Measurements from ENCODE around the gene SLC44A4. TPM values are rescaled to one million over a fixed set of nuclear protein-coding genes. Genes with fewer than 3 reads are reported as not detected.

SLC44A4 gene
- total and polyA plus RNA-seq, 9 of the 15 experiments (the other 6 are each of a cell fraction or from before 2014, with no cell fraction given): 7.9 to 18.6 (median 11.2) TPM

DNA sequence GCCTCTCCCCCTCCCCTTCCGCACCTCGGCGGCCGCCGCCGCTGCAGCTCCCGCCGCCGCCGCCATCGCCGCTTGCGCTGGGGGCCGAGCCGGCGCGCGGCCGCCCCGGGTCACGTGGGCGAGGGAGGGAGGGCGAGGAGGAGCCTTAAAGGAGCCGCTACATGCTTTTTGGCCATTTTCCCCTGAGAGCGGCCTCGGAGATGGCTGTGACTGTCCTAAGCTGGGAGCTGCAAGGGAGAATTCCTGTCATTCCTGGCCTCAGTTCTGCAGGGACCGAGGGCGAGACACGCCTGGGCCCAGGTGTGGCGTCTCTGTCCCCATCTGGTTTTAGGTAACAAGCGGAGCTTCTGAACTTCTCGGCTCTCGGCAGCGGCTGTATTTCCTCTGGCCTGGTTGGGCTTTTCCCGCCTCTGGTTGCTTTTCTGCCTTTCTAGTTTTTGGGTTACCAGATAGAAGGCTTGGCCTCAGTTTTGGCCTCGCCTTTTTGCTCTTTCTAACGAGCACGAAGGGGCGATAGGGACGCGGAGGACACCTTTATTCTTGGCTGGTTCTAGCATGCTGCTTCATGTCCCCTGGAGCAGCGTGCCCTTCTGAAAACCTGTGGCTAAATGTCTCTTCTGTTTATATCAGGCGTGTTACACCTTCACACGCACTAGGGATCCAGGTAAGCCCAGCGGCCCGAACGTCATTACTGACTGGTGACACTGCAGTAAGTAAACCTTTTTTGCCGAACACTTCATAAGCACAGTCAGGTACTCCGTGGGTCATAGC lies 19.0 kb upstream of the SLC44A4 start, which contains the start of gene EHMT2:
Gene EHMT2 (minus strand): TSS at position 87 of the 771 bp plus-strand sequence. CDS start 21 bp downstream, at position 66.
- Histone ChIP-seq H3K9me1 (ENCODE audit: control insufficient read depth, insufficient read depth, low read length) (no peaks in the 10 kb centered on the region), H4K20me1 (replicated peaks; ENCODE audit: control insufficient read depth, insufficient read depth, low read length) (peaks cover 3% of the 10 kb centered on the region; the same call in 1 of the 2 replicates), H3K4me3 (peak within 1 kb of the TSS; percentile 68), H3K27ac (ENCODE audit: extremely low read depth, low read depth, low read length) (peak within 1 kb of the TSS; percentile 84), H3K36me3 (ENCODE audit: control insufficient read depth, insufficient read depth, low read length) (peaks cover 43% of the 10 kb centered on the region), H3K4me2 (ENCODE audit: insufficient read depth, low read length) (peak within 1 kb of the TSS; percentile 97), H3K79me2 (ENCODE audit: control insufficient read depth, insufficient read depth, low read length) (peaks cover 49% of the 10 kb centered on the region), H3K9me3 (replicated peaks; ENCODE audit: control insufficient read depth, insufficient read depth, low read depth, low read length) (no peaks in the 10 kb centered on the region), H3K9ac (ENCODE audit: insufficient read depth in 1 of 2, low read depth in 2 of 2, low read length in 2 of 2) (peak within 1 kb of the TSS; percentile 91 to 99), H3K4me1 (replicated peaks in 1 of 2; ENCODE audit: control insufficient read depth in 2 of 2, insufficient read depth in 2 of 2, low read length in 2 of 2) (peaks cover 29 to 43% of the 10 kb centered on the region in 2 experiments; a peak in 4 of 5 replicates), H2AFZ (ENCODE audit: low read depth, low read length) (peak within 1 kb of the TSS; percentile 95), H3K27me3 (ENCODE audit: control insufficient read depth in 2 of 2, insufficient read depth in 2 of 2, low read length in 2 of 2) (no peaks in the 10 kb centered on the region)
- FAIRE-seq (peak; percentile 86), ATAC-seq (peak; percentile 77), DNase-seq (ENCODE audit: extremely low read depth in 1 of 4, low spot score in 3 of 4) (peak; percentile 92 to 95 (median 93))
- in situ Hi-C loops (cut with MboI) (no loop called here), intact Hi-C loops (cut with micrococcal nuclease) (no loop called here)
- BruUV-seq (replicated peaks): TSS peak; percentile 91
- POLR2A ChIA-PET: interaction anchor here (0.6 to 2.4 kb wide), 18 partner anchors 8 to 237 kb away, joined by 3 to 10 read pairs (median 4); partner anchors contain the start of genes CSNK2B, DXO, GPANK1 and HSPA1B
- WGBS (ENCODE audit: insufficient coverage, low coverage, missing lambda C conversion rate): 0% methylated on average over 47 of the region's 49 CpGs
- CTCF ChIA-PET (ENCODE audit: low intra/inter-chr PET ratio): no interaction called here
- TF ChIP-seq ZFP30 (CRISPR knock-in tag; IDR thresholded peaks at IDR 0.05; ENCODE audit: borderline replicate concordance) (no peak), THRAP3 (IDR thresholded peaks at IDR 0.05; ENCODE audit: borderline replicate concordance) (no peak), ZNF3 (CRISPR knock-in tag; IDR thresholded peaks at IDR 0.05) (no peak), ARID1B (IDR thresholded peaks at IDR 0.05) (no peak), CBFB (CRISPR knock-in tag; IDR thresholded peaks at IDR 0.05) (peak; percentile 24; the same call in 1 of the 2 replicates), CBX5 (IDR thresholded peaks at IDR 0.05; ENCODE audit: borderline replicate concordance, low read depth) (no peak), ZSCAN29 (IDR thresholded peaks at IDR 0.05) (no peak), RAD21 (CRISPR knock-in tag; conservative IDR thresholded peaks at IDR 0.05 in 1 of 2, IDR thresholded peaks at IDR 0.05 in 1 of 2) (0 out of 4 replicates have a peak, but pooled peaks of 1 of the 2 experiments have one; percentile 15), SRSF1 (IDR thresholded peaks at IDR 0.05; ENCODE audit: low read depth, low read length) (no peak), ZFP1 (CRISPR knock-in tag; IDR thresholded peaks at IDR 0.05) (no peak; the same call in 1 of the 2 replicates), POLR2H (tag; IDR thresholded peaks at IDR 0.05; ENCODE audit: low read depth) (no peak), NFE2 (IDR thresholded peaks at IDR 0.05; ENCODE audit: low read depth) (no peak), ZNF699 (CRISPR knock-in tag; IDR thresholded peaks at IDR 0.05; ENCODE audit: insufficient replicate concordance) (no peak), ETV1 (tag; conservative IDR thresholded peaks at IDR 0.05; ENCODE audit: low read depth) (no peak), ZNF41 (CRISPR knock-in tag; conservative IDR thresholded peaks at IDR 0.05) (no peak), SETDB1 (IDR thresholded peaks at IDR 0.05; ENCODE audit: low read length) (no peak)
- TF ChIP-seq, protein P1, sequence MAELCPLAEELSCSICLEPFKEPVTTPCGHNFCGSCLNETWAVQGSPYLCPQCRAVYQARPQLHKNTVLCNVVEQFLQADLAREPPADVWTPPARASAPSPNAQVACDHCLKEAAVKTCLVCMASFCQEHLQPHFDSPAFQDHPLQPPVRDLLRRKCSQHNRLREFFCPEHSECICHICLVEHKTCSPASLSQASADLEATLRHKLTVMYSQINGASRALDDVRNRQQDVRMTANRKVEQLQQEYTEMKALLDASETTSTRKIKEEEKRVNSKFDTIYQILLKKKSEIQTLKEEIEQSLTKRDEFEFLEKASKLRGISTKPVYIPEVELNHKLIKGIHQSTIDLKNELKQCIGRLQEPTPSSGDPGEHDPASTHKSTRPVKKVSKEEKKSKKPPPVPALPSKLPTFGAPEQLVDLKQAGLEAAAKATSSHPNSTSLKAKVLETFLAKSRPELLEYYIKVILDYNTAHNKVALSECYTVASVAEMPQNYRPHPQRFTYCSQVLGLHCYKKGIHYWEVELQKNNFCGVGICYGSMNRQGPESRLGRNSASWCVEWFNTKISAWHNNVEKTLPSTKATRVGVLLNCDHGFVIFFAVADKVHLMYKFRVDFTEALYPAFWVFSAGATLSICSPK (IDR thresholded peaks at IDR 0.05; ENCODE audit: borderline replicate concordance): no peak
- TF ChIP-seq, protein P2, sequence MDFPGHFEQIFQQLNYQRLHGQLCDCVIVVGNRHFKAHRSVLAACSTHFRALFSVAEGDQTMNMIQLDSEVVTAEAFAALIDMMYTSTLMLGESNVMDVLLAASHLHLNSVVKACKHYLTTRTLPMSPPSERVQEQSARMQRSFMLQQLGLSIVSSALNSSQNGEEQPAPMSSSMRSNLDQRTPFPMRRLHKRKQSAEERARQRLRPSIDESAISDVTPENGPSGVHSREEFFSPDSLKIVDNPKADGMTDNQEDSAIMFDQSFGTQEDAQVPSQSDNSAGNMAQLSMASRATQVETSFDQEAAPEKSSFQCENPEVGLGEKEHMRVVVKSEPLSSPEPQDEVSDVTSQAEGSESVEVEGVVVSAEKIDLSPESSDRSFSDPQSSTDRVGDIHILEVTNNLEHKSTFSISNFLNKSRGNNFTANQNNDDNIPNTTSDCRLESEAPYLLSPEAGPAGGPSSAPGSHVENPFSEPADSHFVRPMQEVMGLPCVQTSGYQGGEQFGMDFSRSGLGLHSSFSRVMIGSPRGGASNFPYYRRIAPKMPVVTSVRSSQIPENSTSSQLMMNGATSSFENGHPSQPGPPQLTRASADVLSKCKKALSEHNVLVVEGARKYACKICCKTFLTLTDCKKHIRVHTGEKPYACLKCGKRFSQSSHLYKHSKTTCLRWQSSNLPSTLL (IDR thresholded peaks at IDR 0.05): no peak
